ENCODE data around the gene NOS3. TPM values are rescaled to one million over a fixed set of nuclear protein-coding genes. Genes with fewer than 3 reads are reported as not detected.

NOS3 gene
- total and polyA plus RNA-seq, 2 donors (not counting 3 experiments of a cell fraction or from before 2014, with no cell fraction given), result 82.8 to 95.1 TPM

DNA sequence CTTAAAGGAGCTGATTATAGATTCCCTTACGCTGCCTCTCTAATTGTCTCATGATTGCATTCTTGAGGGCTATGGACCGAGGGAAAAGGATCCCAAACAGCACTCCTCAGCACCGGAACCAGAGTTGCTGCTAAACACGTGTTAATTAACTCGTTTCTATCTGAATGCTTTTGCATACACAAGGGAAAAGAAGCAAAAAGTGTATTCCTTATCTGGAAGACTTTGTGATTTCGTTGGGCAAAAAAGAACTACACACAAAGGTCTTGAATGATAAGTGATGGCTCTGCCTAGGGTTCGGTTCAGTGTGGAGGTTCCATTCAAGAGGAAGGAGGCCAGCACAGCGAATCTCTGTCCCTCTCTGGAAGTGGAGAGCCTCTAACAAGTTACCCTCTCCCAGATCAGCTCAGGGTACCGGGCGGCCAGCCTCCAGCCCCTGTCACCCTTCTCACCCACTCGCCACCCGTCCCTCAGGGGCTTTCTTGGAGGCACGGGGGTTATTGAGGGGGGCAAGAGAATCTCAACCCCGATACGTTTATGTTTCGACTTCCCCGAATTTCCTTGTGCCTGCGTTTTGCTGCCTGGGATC, 68.1 kb downstream of the NOS3 start:
- dilution Hi-C loops (cut with MboI; ENCODE audit: extremely low pct_ligation_motif_present, low sequenced_read_pairs), result no loop called here
- peaks cover 29% of the 10 kb centered on the region for H3K4me1 ChIP-seq (ENCODE audit: control insufficient read depth, extremely low read depth, insufficient read depth, low read length)
- CTCF ChIA-PET, result interaction anchor here (0.9 to 2.8 kb wide), 6 partner anchors 12 to 97 kb away, joined by 3 to 11 read pairs (median 4); partner anchors contain the start of genes ABCB8 and FASTK
- H3K27me3 ChIP-seq (ENCODE audit: control insufficient read depth in 2 of 2, insufficient read depth in 2 of 2, low read length in 2 of 2), result no peaks in the 10 kb centered on the region
- H3K36me3 ChIP-seq (ENCODE audit: control insufficient read depth in 2 of 2, extremely low read depth in 1 of 2, insufficient read depth in 2 of 2, low read length in 2 of 2), result peaks cover 0 to 5% of the 10 kb centered on the region in 2 experiments
- H2AFZ ChIP-seq (ENCODE audit: low read depth, low read length), result peak overlapping the region; percentile 53
- H3K9me3 ChIP-seq (replicated peaks; ENCODE audit: control insufficient read depth, insufficient read depth, low read length), result no peaks in the 10 kb centered on the region
- no peaks in the 10 kb centered on the region for H4K20me1 ChIP-seq (replicated peaks; ENCODE audit: control insufficient read depth, extremely low read depth, insufficient read depth, low read length)
- TF ChIP-seq EZH2 (IDR thresholded peaks at IDR 0.05; ENCODE audit: borderline replicate concordance, low read depth, low read length, severe bottlenecking), result no peak
- TF ChIP-seq MYC (IDR thresholded peaks at IDR 0.05; ENCODE audit: low read depth, low read length), result no peak
- TF ChIP-seq, protein P1, sequence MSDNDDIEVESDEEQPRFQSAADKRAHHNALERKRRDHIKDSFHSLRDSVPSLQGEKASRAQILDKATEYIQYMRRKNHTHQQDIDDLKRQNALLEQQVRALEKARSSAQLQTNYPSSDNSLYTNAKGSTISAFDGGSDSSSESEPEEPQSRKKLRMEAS (IDR thresholded peaks at IDR 0.05; ENCODE audit: insufficient read depth, insufficient read length), result no peak
- no peak for TF ChIP-seq FOS (IDR thresholded peaks at IDR 0.05; ENCODE audit: borderline replicate concordance, insufficient read depth, low read length)
- no peak for TF ChIP-seq JUN (IDR thresholded peaks at IDR 0.05; ENCODE audit: borderline replicate concordance, insufficient read depth, insufficient read length, low read depth)
- no peak for TF ChIP-seq POLR2AphosphoS5 (IDR thresholded peaks at IDR 0.05; ENCODE audit: insufficient read depth, low read depth, low read length)
- no peak for TF ChIP-seq CTCF (IDR thresholded peaks at IDR 0.05; ENCODE audit: extremely low read depth in 1 of 2, insufficient read depth in 1 of 2, low read depth in 1 of 2, low read length in 2 of 2)
- no peak for TF ChIP-seq POLR2A (IDR thresholded peaks at IDR 0.05; ENCODE audit: low read depth, low read length)
- no peak for TF ChIP-seq GATA2 (IDR thresholded peaks at IDR 0.05; ENCODE audit: insufficient read depth, insufficient read length, low read depth, low read length)
- H3K9me1 ChIP-seq (replicated peaks; ENCODE audit: control insufficient read depth, extremely low read depth, insufficient read depth, low read length), result no peaks in the 10 kb centered on the region
- DNase-seq (ENCODE audit: low read depth, low spot score) (peak; percentile 35), FAIRE-seq (no peak)
- POLR2A ChIA-PET, result interaction anchor here (1.5 kb wide), 1 partner anchor 20 kb away, joined by 4 read pairs; no protein-coding TSS in a partner anchor
- peak overlapping the region; percentile 57 for H3K9ac ChIP-seq (replicated peaks; ENCODE audit: extremely low read depth, insufficient read depth, low read length)
- BruUV-seq (replicated peaks), result no TSS peak
- H3K4me2 ChIP-seq (ENCODE audit: insufficient read depth, low read length), result peak overlapping the region; percentile 44
- H3K79me2 ChIP-seq (ENCODE audit: control insufficient read depth, insufficient read depth, low read length), result peaks cover 34% of the 10 kb centered on the region
- intact Hi-C loops (cut with micrococcal nuclease), result loop anchor here (1.0 to 2.0 kb wide), 5 partner anchors 20 to 70 kb away; partner anchors contain the start of genes ABCB8 and FASTK
- peak overlapping the region; percentile 81 for H3K27ac ChIP-seq (ENCODE audit: insufficient read depth, low read depth, low read length)
- peak overlapping the region in 2 of 3 experiments; percentile 66 to 69 for H3K4me3 ChIP-seq (replicated peaks in 1 of 3; ENCODE audit: insufficient read depth in 1 of 3, low read depth in 1 of 3, low read length in 3 of 3)
